ENCODE measurements around the gene GLT8D1. TPM values are rescaled to one million over a fixed set of nuclear protein-coding genes. Genes with fewer than 3 reads are reported as not detected.
A peak's percentile ranks its signal among the peaks of the same experiment; 100 is the strongest.

Gene GLT8D1
- total and polyA plus RNA-seq, 2 of the 13 experiments (the other 11 are each of a cell fraction or from before 2014, with no cell fraction given) = 110 to 121 TPM

DNA sequence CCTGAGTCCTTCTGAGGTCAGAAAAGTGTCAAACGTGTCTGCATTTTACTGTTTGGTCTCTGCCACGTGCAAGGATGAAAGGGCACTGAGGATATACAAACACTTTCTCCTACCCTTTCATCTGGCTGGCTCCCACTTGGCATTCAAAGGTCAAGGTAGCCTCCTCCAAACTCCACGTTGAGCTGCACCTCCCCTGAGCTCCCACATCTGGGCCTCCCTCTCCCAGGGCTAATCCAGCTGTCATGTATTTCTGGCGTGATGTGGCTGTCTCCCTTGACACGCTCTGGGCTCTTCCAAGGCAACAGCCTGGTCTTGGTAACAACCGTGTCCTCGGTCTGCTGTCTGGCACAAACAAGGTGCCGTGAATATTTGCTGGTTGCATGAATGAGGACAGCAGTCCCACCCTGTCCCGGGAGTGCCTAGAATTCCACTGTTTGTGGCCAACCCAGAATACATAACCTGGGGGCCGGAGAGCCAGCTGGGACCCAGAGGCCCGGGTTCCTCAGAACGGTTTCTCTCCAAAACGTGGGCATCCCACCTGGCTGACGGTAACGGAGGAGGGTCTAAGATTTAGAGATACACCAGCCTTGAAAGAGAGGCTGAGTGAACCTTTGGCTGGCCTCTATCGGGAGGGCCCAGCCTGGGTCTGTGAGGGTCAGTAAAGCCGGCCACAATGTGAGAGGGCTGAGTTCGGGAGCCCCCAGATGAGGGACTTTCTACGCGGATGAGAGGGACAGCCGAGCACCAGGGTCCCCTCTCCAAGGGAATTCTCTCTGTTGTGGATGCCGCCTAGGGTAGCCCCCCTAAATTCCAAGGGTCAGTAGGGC, 767 bp downstream of the GLT8D1 start (continued):
- TF ChIP-seq, protein P1, sequence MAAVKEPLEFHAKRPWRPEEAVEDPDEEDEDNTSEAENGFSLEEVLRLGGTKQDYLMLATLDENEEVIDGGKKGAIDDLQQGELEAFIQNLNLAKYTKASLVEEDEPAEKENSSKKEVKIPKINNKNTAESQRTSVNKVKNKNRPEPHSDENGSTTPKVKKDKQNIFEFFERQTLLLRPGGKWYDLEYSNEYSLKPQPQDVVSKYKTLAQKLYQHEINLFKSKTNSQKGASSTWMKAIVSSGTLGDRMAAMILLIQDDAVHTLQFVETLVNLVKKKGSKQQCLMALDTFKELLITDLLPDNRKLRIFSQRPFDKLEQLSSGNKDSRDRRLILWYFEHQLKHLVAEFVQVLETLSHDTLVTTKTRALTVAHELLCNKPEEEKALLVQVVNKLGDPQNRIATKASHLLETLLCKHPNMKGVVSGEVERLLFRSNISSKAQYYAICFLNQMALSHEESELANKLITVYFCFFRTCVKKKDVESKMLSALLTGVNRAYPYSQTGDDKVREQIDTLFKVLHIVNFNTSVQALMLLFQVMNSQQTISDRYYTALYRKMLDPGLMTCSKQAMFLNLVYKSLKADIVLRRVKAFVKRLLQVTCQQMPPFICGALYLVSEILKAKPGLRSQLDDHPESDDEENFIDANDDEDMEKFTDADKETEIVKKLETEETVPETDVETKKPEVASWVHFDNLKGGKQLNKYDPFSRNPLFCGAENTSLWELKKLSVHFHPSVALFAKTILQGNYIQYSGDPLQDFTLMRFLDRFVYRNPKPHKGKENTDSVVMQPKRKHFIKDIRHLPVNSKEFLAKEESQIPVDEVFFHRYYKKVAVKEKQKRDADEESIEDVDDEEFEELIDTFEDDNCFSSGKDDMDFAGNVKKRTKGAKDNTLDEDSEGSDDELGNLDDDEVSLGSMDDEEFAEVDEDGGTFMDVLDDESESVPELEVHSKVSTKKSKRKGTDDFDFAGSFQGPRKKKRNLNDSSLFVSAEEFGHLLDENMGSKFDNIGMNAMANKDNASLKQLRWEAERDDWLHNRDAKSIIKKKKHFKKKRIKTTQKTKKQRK (IDR thresholded peaks at IDR 0.05; ENCODE audit: low read length) = no peak
- no peak for TF ChIP-seq HNRNPLL (IDR thresholded peaks at IDR 0.05; ENCODE audit: low read depth, low read length, poor library complexity, severe bottlenecking)
- TF ChIP-seq ZNF10 (CRISPR knock-in tag; IDR thresholded peaks at IDR 0.05; ENCODE audit: borderline replicate concordance, low read depth) = no peak
- TF ChIP-seq, protein P2, sequence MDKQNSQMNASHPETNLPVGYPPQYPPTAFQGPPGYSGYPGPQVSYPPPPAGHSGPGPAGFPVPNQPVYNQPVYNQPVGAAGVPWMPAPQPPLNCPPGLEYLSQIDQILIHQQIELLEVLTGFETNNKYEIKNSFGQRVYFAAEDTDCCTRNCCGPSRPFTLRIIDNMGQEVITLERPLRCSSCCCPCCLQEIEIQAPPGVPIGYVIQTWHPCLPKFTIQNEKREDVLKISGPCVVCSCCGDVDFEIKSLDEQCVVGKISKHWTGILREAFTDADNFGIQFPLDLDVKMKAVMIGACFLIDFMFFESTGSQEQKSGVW (CRISPR knock-in tag; IDR thresholded peaks at IDR 0.05; ENCODE audit: borderline replicate concordance) = no peak
- TF ChIP-seq ZNF251 (CRISPR knock-in tag; IDR thresholded peaks at IDR 0.05) = no peak
- TF ChIP-seq MYNN (CRISPR knock-in tag; IDR thresholded peaks at IDR 0.05; ENCODE audit: low read depth) = no peak
- TF ChIP-seq NONO (IDR thresholded peaks at IDR 0.05) = no peak
- peak; percentile 66 for TF ChIP-seq NONO (CRISPR knock-in tag; conservative IDR thresholded peaks at IDR 0.05)
- peak; percentile 94 for TF ChIP-seq HNF4G (IDR thresholded peaks at IDR 0.05; ENCODE audit: borderline replicate concordance, low read depth, low read length)
- TF ChIP-seq HNF4G (CRISPR knock-in tag; IDR thresholded peaks at IDR 0.05; ENCODE audit: borderline replicate concordance, low read depth) = no peak; the same call in 1 of the 2 replicates
- TF ChIP-seq DMAP1 (CRISPR knock-in tag; IDR thresholded peaks at IDR 0.05) = peak; percentile 95
- no peak for TF ChIP-seq ONECUT2 (CRISPR knock-in tag; IDR thresholded peaks at IDR 0.05)
- no peak for TF ChIP-seq ZNF136 (CRISPR knock-in tag; IDR thresholded peaks at IDR 0.05; ENCODE audit: low read depth)
- TF ChIP-seq ZNF780A (CRISPR knock-in tag; IDR thresholded peaks at IDR 0.05) = no peak; the same call in 1 of the 2 replicates
- TF ChIP-seq, protein P3, sequence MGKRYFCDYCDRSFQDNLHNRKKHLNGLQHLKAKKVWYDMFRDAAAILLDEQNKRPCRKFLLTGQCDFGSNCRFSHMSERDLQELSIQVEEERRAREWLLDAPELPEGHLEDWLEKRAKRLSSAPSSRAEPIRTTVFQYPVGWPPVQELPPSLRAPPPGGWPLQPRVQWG (CRISPR knock-in tag; IDR thresholded peaks at IDR 0.05; ENCODE audit: borderline replicate concordance, low read depth) = no peak
- peak; percentile 78 to 94 for TF ChIP-seq POLR2A (IDR thresholded peaks at IDR 0.05; ENCODE audit: insufficient read depth in 1 of 2, low read depth in 2 of 2, low read length in 2 of 2)
- TF ChIP-seq KDM3A (CRISPR knock-in tag; IDR thresholded peaks at IDR 0.05; ENCODE audit: low read depth) = no peak; the same call in 1 of the 2 replicates
- TF ChIP-seq MTF1 (CRISPR knock-in tag; IDR thresholded peaks at IDR 0.05) = no peak
- no peak for TF ChIP-seq AGO1 (IDR thresholded peaks at IDR 0.05; ENCODE audit: low read depth, low read length, poor library complexity, severe bottlenecking)
- TF ChIP-seq MXI1 (IDR thresholded peaks at IDR 0.05; ENCODE audit: borderline replicate concordance, low read depth, low read length) = peak; percentile 95; the same call in 2 of the 3 replicates
- TF ChIP-seq, protein P4, sequence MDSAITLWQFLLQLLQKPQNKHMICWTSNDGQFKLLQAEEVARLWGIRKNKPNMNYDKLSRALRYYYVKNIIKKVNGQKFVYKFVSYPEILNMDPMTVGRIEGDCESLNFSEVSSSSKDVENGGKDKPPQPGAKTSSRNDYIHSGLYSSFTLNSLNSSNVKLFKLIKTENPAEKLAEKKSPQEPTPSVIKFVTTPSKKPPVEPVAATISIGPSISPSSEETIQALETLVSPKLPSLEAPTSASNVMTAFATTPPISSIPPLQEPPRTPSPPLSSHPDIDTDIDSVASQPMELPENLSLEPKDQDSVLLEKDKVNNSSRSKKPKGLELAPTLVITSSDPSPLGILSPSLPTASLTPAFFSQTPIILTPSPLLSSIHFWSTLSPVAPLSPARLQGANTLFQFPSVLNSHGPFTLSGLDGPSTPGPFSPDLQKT (CRISPR knock-in tag; IDR thresholded peaks at IDR 0.05; ENCODE audit: borderline replicate concordance) = no peak
- TF ChIP-seq BRD4 (CRISPR knock-in tag; IDR thresholded peaks at IDR 0.05) = 0 out of 2 replicates have a peak, but pooled peaks have one; percentile 68
- TF ChIP-seq, protein P5, sequence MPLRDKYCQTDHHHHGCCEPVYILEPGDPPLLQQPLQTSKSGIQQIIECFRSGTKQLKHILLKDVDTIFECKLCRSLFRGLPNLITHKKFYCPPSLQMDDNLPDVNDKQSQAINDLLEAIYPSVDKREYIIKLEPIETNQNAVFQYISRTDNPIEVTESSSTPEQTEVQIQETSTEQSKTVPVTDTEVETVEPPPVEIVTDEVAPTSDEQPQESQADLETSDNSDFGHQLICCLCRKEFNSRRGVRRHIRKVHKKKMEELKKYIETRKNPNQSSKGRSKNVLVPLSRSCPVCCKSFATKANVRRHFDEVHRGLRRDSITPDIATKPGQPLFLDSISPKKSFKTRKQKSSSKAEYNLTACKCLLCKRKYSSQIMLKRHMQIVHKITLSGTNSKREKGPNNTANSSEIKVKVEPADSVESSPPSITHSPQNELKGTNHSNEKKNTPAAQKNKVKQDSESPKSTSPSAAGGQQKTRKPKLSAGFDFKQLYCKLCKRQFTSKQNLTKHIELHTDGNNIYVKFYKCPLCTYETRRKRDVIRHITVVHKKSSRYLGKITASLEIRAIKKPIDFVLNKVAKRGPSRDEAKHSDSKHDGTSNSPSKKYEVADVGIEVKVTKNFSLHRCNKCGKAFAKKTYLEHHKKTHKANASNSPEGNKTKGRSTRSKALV (CRISPR knock-in tag; IDR thresholded peaks at IDR 0.05) = no peak

Measured in HepG2 (cell line).